Transverse colon (tissue), 3 donors: ENCODE data around the gene ASB1.

Source experiments
- CTCF ChIP-seq, 5 experiments: fragments of 200-600 bp in 3 of 5; fragments of 450-650 bp in 2 of 5; sonication (generic) in 3 of 5; IDR thresholded peaks; 1 replicate in 2 of 5; 2 replicates in 3 of 5; pipeline ENCODE4 v1.5.1; 2016 to 2017; ENCODE audit warnings: antibody characterized with exemption in 5 of 5, inconsistent platforms in 3 of 5, mild to moderate bottlenecking in 2 of 5, moderate library complexity in 1 of 5
- POLR2A ChIP-seq: fragments of 450-650 bp; IDR thresholded peaks from one replicate; pipeline ENCODE4 v1.6.1; 2016; ENCODE audit warnings: antibody characterized with exemption, mild to moderate bottlenecking, moderate library complexity

- TF ChIP-seq POLR2A (no peak), CTCF (IDR thresholded peaks at IDR 0.05) (no peak)
These were observed 13.6 kb downstream of the ASB1 start for GRCh38 chr2:238440331-238440730.
